Endothelial cell of umbilical vein (primary cell): ENCODE results near the gene PCLO. TPM values are rescaled to one million over a fixed set of nuclear protein-coding genes. Genes with fewer than 3 reads are reported as not detected.

Experiments
- BruUV-seq: library from RNA; stranded (reverse); fragments of 400-500 nt; replicated peaks from 2 replicates; lab custom pipeline; 2021; lab: Mats Ljungman, UMichigan
- CTCF ChIA-PET: fragments of 300-600, 350-600 bp; sonication (Branson Sonifier 250); formaldehyde crosslinking; loops from one replicate; lab custom pipeline; 2021; ENCODE audit warnings: antibody characterized with exemption, inconsistent platforms; lab: Charles Lee
- POLR2A ChIA-PET: fragments of 300-600, 350-600 bp; sonication (Branson Sonifier 250); formaldehyde crosslinking; loops from one replicate; lab custom pipeline; 2021; ENCODE audit warnings: antibody characterized with exemption, inconsistent platforms; lab: Charles Lee
- DNase-seq: peaks from one replicate; pipeline ENCODE4 v3.0.0-alpha.2; 2011; ENCODE audit warnings: low read depth, low spot score
- FAIRE-seq: peaks from 2 replicates; lab custom pipeline; 2011; peaks lifted over from hg19 to GRCh38; lab: Jason Lieb, UNC
- H2AFZ ChIP-seq: 2 replicates; pipeline ENCODE4 v1.6.0; 2012; ENCODE audit warnings: low read depth, low read length, control low read depth, inconsistent platforms
- H3K27ac ChIP-seq: 2 replicates; pipeline ENCODE4 v1.5.1; 2011; ENCODE audit warnings: low read depth, mild to moderate bottlenecking, control low read depth, low read length, moderate library complexity; ENCODE audit not compliant: insufficient read depth
- H3K27me3 ChIP-seq, 2 experiments: 2 replicates each; pipeline versions ENCODE4 v1.6.0 to v1.6.1; 2011; ENCODE audit warnings: low read length in 2 of 2, mixed read lengths in 1 of 2; ENCODE audit not compliant: control insufficient read depth in 2 of 2, insufficient read depth in 2 of 2
- H3K36me3 ChIP-seq, 2 experiments: 2 replicates in 1 of 2; 3 replicates in 1 of 2; pipeline ENCODE4 v1.5.1; 2011; ENCODE audit warnings: low read length in 2 of 2, mild to moderate bottlenecking in 1 of 2, moderate library complexity in 1 of 2; ENCODE audit not compliant: control insufficient read depth in 2 of 2, insufficient read depth in 2 of 2; ENCODE audit errors: extremely low read depth in 1 of 2
- H3K4me1 ChIP-seq: 3 replicates; pipeline ENCODE4 v1.5.1; 2011; ENCODE audit warnings: mild to moderate bottlenecking, low read length; ENCODE audit not compliant: control insufficient read depth, insufficient read depth; ENCODE audit errors: extremely low read depth
- H3K4me2 ChIP-seq: 2 replicates; pipeline ENCODE4 v1.6.1; 2011; ENCODE audit warnings: low read length, control low read depth, mixed read lengths; ENCODE audit not compliant: insufficient read depth
- H3K4me3 ChIP-seq, 3 experiments: fragments of 200-600 bp in 1 of 3; sonication (generic), shearing (Covaris generic) in 1 of 3; replicated peaks in 1 of 3; 2 replicates each; pipeline ENCODE4 v1.5.1; 2011 to 2016; ENCODE audit warnings: control low read depth in 3 of 3, low read length in 3 of 3, mild to moderate bottlenecking in 2 of 3, inconsistent platforms in 1 of 3, low read depth in 1 of 3, moderate library complexity in 1 of 3; ENCODE audit not compliant: insufficient read depth in 1 of 3
- H3K79me2 ChIP-seq: 2 replicates; pipeline ENCODE4 v1.6.0; 2012; ENCODE audit warnings: low read length, inconsistent platforms; ENCODE audit not compliant: control insufficient read depth, insufficient read depth
- H3K9ac ChIP-seq: replicated peaks from 2 replicates; pipeline ENCODE3; 2011; ENCODE audit warnings: low read length, control low read depth; ENCODE audit not compliant: insufficient read depth; ENCODE audit errors: extremely low read depth
- H3K9me1 ChIP-seq: replicated peaks from 3 replicates; pipeline ENCODE4 v1.6.0; 2011; ENCODE audit warnings: mild to moderate bottlenecking, low read length; ENCODE audit not compliant: control insufficient read depth, insufficient read depth; ENCODE audit errors: extremely low read depth
- H3K9me3 ChIP-seq: replicated peaks from 2 replicates; pipeline ENCODE4 v1.5.1; 2012; ENCODE audit warnings: low read length, inconsistent platforms; ENCODE audit not compliant: control insufficient read depth, insufficient read depth
- H4K20me1 ChIP-seq: replicated peaks from 2 replicates; pipeline ENCODE3; 2011; ENCODE audit warnings: mild to moderate bottlenecking, low read length; ENCODE audit not compliant: control insufficient read depth, insufficient read depth; ENCODE audit errors: extremely low read depth
- EZH2 ChIP-seq: IDR thresholded peaks from 2 replicates; pipeline ENCODE4 v1.6.1; 2012; ENCODE audit warnings: borderline replicate concordance, low read depth, mild to moderate bottlenecking, moderate library complexity, low read length, inconsistent platforms; ENCODE audit not compliant: severe bottlenecking
- FOS ChIP-seq: IDR thresholded peaks from 2 replicates; pipeline ENCODE4 v1.6.1; 2011; ENCODE audit warnings: mild to moderate bottlenecking, low read length, moderate library complexity, borderline replicate concordance; ENCODE audit not compliant: insufficient read depth
- GATA2 ChIP-seq: IDR thresholded peaks from 2 replicates; pipeline ENCODE4 v1.7.0; 2011; ENCODE audit warnings: low read depth, mild to moderate bottlenecking, moderate library complexity, mixed read lengths, low read length; ENCODE audit not compliant: insufficient read length, insufficient read depth
- JUN ChIP-seq: IDR thresholded peaks from 2 replicates; pipeline ENCODE4 v1.6.1; 2011; ENCODE audit warnings: borderline replicate concordance, low read depth; ENCODE audit not compliant: insufficient read length, insufficient read depth
- MYC ChIP-seq: IDR thresholded peaks from one replicate; pipeline ENCODE4 v1.6.1; 2011; ENCODE audit warnings: mild to moderate bottlenecking, low read depth, low read length
- POLR2A ChIP-seq: IDR thresholded peaks from 2 replicates; pipeline ENCODE4 v1.6.1; 2012; ENCODE audit warnings: low read depth, mild to moderate bottlenecking, control low read depth, low read length
- POLR2AphosphoS5 ChIP-seq: IDR thresholded peaks from 2 replicates; pipeline ENCODE4 v1.6.1; 2012; ENCODE audit warnings: low read depth, mild to moderate bottlenecking, control low read depth, low read length, moderate library complexity; ENCODE audit not compliant: insufficient read depth
- dilution Hi-C: fragments of 300-500 bp; cut with MboI; formaldehyde crosslinking; loops from one replicate; pipeline ENCODE4 v1.15.0; 2019; ENCODE audit warnings: low sequenced_read_pairs; ENCODE audit not compliant: extremely low pct_ligation_motif_present
- intact Hi-C: fragments of 100-400 bp; cut with micrococcal nuclease; formaldehyde crosslinking; loops from one replicate; pipeline ENCODE4 v1.10.0; 2022
- polyA plus RNA-seq, 4 experiments: library from polyadenylated mRNA; depleted of rRNA in 3 of 4; stranded (reverse) in 3 of 4; unstranded in 1 of 4; fragments of >200 nt; gene quantifications; 2 replicates each; pipeline versions ENCODE4 v1.2.1 to v1.2.3, GENCODE V29; 2011 to 2012; ENCODE audit warnings: missing spikeins in 1 of 4
- total RNA-seq: library from RNA; stranded (reverse); gene quantifications from 2 replicates; pipeline ENCODE4 v1.2.3, GENCODE V29; 2021
- TF ChIP-seq, protein P1 (sequence below): IDR thresholded peaks from 2 replicates; pipeline ENCODE4 v1.6.1; 2011; ENCODE audit not compliant: insufficient read depth, insufficient read length
- TF ChIP-seq, protein P2 (sequence below), 2 donors: IDR thresholded peaks; 1 replicate in 1 of 2; 2 replicates in 1 of 2; pipeline ENCODE4 v1.5.1; 2011; ENCODE audit warnings: low read length in 2 of 2, mild to moderate bottlenecking in 2 of 2, moderate library complexity in 2 of 2, control low read depth in 1 of 2, inconsistent platforms in 1 of 2, low read depth in 1 of 2; ENCODE audit not compliant: insufficient read depth in 1 of 2; ENCODE audit errors: extremely low read depth in 1 of 2

The PCLO gene
- total and polyA plus RNA-seq, 2 donors (not counting 3 experiments of a cell fraction or from before 2014, with no cell fraction given), result 0.04 to 0.75 TPM

DNA sequence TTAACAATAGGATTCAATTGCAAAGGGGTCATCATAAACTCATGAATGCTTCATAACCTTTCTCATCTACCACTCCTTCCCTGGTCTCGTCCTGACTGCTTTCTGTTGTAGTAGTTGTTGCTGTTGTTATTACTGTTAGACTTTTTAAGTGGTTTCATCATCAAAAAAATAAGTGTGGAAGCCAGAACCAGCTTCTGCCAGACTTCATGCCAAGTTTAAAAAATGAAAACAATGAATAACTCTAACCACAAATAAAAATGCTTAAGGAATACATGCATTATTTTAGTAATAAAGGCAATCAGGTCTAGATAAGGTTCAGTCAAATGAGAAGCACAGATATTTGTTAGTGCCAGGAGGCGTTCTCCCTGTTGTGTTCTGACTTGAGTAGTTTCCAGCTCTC lies 85.4 kb downstream of the PCLO start:
- H3K27me3 ChIP-seq, result no peaks in the 10 kb centered on the region
- BruUV-seq, result no TSS peak
- H3K4me3 ChIP-seq, result no peak overlapping the region
- no peak for DNase-seq
- ChIA-PET CTCF (no interaction called here), POLR2A (no interaction called here)
- no peak overlapping the region for H3K9ac ChIP-seq
- no peaks in the 10 kb centered on the region for H3K79me2 ChIP-seq
- dilution Hi-C loops, result no loop called here
- no peak overlapping the region for H3K4me2 ChIP-seq
- H3K27ac ChIP-seq, result no peak overlapping the region
- no peaks in the 10 kb centered on the region for H3K9me1 ChIP-seq
- no peaks in the 10 kb centered on the region for H4K20me1 ChIP-seq
- H3K4me1 ChIP-seq, result no peaks in the 10 kb centered on the region
- H2AFZ ChIP-seq, result no peak overlapping the region
- H3K9me3 ChIP-seq, result no peaks in the 10 kb centered on the region
- TF ChIP-seq POLR2A (no peak), JUN (no peak), MYC (no peak), EZH2 (no peak), POLR2AphosphoS5 (no peak), GATA2 (no peak), FOS (no peak)
- TF ChIP-seq, protein P1, sequence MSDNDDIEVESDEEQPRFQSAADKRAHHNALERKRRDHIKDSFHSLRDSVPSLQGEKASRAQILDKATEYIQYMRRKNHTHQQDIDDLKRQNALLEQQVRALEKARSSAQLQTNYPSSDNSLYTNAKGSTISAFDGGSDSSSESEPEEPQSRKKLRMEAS, result no peak
- TF ChIP-seq, protein P2, sequence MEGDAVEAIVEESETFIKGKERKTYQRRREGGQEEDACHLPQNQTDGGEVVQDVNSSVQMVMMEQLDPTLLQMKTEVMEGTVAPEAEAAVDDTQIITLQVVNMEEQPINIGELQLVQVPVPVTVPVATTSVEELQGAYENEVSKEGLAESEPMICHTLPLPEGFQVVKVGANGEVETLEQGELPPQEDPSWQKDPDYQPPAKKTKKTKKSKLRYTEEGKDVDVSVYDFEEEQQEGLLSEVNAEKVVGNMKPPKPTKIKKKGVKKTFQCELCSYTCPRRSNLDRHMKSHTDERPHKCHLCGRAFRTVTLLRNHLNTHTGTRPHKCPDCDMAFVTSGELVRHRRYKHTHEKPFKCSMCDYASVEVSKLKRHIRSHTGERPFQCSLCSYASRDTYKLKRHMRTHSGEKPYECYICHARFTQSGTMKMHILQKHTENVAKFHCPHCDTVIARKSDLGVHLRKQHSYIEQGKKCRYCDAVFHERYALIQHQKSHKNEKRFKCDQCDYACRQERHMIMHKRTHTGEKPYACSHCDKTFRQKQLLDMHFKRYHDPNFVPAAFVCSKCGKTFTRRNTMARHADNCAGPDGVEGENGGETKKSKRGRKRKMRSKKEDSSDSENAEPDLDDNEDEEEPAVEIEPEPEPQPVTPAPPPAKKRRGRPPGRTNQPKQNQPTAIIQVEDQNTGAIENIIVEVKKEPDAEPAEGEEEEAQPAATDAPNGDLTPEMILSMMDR (IDR thresholded peaks at IDR 0.05; ENCODE audit: extremely low read depth in 1 of 2, insufficient read depth in 1 of 2, low read depth in 1 of 2, low read length in 2 of 2), result no peak
- no peaks in the 10 kb centered on the region for H3K36me3 ChIP-seq
- no peak for FAIRE-seq
- intact Hi-C loops, result no loop called here
